Central memory CD8-positive, alpha-beta T cell (primary cell): Measurements from ENCODE around the gene PRDX6.
"Not testable (repeated sequence)": the region's sequence is repeated elsewhere in the genome, so short reads cannot be mapped to it uniquely, and the experiment has no call there.

Experiments
- ATAC-seq: fragments of 150-1000 bp; cut with Tn5 transposase; replicated peaks from 2 replicates; pipeline ENCODE4 v1.10.0; 2022; ENCODE audit warnings: mild to moderate bottlenecking, moderate FRiP score, moderate number of reproducible peaks; ENCODE audit not compliant: poor library complexity, severe bottlenecking; ENCODE audit errors: extremely low read depth
- DNase-seq, 2 donors: peaks; one replicate each; pipeline ENCODE4 v3.0.0; 2021; ENCODE audit warnings: low spot score in 2 of 2
- H3K27ac Mint-ChIP-seq: one replicate; pipeline ENCODE4 v1.8.0; 2022; ENCODE audit warnings: low read depth, mild to moderate bottlenecking, moderate library complexity, mixed read lengths
- H3K27me3 Mint-ChIP-seq: one replicate; pipeline ENCODE4 v1.8.0; 2022; ENCODE audit warnings: mixed read lengths
- H3K36me3 Mint-ChIP-seq: one replicate; pipeline ENCODE4 v1.8.0; 2022; ENCODE audit warnings: mild to moderate bottlenecking, moderate library complexity, mixed read lengths; ENCODE audit not compliant: insufficient read depth
- H3K4me1 Mint-ChIP-seq: one replicate; pipeline ENCODE4 v1.8.0; 2022; ENCODE audit warnings: mixed read lengths
- H3K4me3 Mint-ChIP-seq: one replicate; pipeline ENCODE4 v1.8.0; 2022; ENCODE audit warnings: mild to moderate bottlenecking, moderate library complexity, mixed read lengths
- H3K9me3 Mint-ChIP-seq: one replicate; pipeline ENCODE4 v1.8.0; 2022; ENCODE audit warnings: mixed read lengths

Gene PRDX6

DNA sequence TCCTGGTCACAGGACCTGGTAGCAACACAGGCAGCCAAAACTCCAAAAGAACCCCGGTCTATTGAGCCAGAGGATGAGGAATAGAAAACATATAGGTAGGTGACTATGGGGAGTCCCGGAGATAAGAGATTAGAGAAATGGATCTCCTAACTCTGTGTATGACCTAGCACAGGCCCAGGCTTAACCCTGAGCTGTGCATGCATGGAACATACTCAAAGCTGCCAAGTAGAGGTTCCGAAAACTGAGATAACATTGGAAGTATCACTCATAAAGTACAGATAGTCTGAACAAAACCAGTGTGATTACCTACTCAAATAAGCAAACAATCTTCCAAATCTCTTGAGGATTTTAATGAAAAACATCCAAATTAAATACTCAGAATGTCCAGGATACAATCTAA lies 31.5 kb upstream of the PRDX6 start:
- Mint-ChIP-seq H3K36me3 (peaks cover 8% of the 10 kb centered on the region), H3K4me3 (no peak overlapping the region), H3K27me3 (no peaks in the 10 kb centered on the region), H3K27ac (no peak overlapping the region), H3K9me3 (no peaks in the 10 kb centered on the region), H3K4me1 (peaks cover 20% of the 10 kb centered on the region)
- DNase-seq (no peak), ATAC-seq (no peak)

DNA sequence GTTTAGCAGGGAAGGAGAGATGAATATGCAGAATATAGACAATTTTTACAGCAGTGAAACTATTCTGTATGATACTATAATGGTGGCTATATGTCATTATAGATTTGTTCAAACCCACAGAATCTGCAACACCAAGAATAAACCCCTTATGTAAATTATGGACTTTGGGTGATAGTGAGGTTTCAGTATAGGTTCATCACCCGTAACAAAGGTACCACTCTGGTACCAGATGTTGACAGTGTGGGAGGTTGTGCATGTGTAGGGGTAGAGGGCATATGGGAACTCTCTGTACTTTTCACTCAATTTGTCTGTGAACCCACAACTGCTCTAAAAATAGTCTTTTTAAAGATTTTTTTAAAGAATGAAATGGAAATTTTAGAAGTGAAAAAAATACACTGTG lies 29.9 kb upstream of the PRDX6 start:
- no peak overlapping the region for H3K27ac Mint-ChIP-seq
- H3K36me3 Mint-ChIP-seq: peaks cover 6% of the 10 kb centered on the region
- no peaks in the 10 kb centered on the region for H3K27me3 Mint-ChIP-seq
- DNase-seq: no peak
- H3K9me3 Mint-ChIP-seq: no peaks in the 10 kb centered on the region
- H3K4me3 Mint-ChIP-seq: no peak overlapping the region
- peaks cover 27% of the 10 kb centered on the region for H3K4me1 Mint-ChIP-seq
- no peak for ATAC-seq

GRCh38 chr1:173448945-173449344 lies 28.2 kb upstream of the PRDX6 start:
- no peak for ATAC-seq
- Mint-ChIP-seq H3K4me1 (peaks cover 32% of the 10 kb centered on the region), H3K9me3 (no peaks in the 10 kb centered on the region), H3K27me3 (no peaks in the 10 kb centered on the region), H3K4me3 (no peak overlapping the region), H3K27ac (peak overlapping the region; percentile 26), H3K36me3 (peaks cover 6% of the 10 kb centered on the region)
- no peak for DNase-seq

DNA sequence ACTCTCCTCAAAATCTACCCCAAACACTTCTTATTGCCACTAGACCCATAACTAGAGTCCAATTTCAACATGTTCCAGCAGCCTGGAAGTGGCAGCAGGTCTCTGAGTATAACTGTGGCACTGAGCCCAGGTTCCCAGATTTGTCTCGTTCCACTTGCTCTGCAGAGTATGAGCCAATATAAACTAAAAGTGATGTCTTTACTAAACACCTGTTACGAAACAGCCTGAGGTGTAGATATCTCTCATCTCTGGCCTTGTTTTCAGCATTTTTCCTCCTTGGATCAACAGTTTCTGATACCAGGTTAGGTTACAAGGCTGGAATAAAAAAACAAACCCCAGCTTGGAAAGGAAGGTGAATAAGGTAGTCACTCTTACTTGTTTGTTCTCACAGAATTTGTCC lies 25.2 kb upstream of the PRDX6 start:
- no peak overlapping the region for H3K27ac Mint-ChIP-seq
- H3K36me3 Mint-ChIP-seq: peaks cover 7% of the 10 kb centered on the region
- no peak overlapping the region for H3K4me3 Mint-ChIP-seq
- no peaks in the 10 kb centered on the region for H3K27me3 Mint-ChIP-seq
- DNase-seq: no peak
- H3K4me1 Mint-ChIP-seq: peaks cover 47% of the 10 kb centered on the region
- no peak for ATAC-seq
- no peaks in the 10 kb centered on the region for H3K9me3 Mint-ChIP-seq

GRCh38 chr1:173453982-173454381 lies 23.2 kb upstream of the PRDX6 start:
- H3K27me3 Mint-ChIP-seq: no peaks in the 10 kb centered on the region
- no peak for ATAC-seq
- H3K27ac Mint-ChIP-seq: no peak overlapping the region

DNA sequence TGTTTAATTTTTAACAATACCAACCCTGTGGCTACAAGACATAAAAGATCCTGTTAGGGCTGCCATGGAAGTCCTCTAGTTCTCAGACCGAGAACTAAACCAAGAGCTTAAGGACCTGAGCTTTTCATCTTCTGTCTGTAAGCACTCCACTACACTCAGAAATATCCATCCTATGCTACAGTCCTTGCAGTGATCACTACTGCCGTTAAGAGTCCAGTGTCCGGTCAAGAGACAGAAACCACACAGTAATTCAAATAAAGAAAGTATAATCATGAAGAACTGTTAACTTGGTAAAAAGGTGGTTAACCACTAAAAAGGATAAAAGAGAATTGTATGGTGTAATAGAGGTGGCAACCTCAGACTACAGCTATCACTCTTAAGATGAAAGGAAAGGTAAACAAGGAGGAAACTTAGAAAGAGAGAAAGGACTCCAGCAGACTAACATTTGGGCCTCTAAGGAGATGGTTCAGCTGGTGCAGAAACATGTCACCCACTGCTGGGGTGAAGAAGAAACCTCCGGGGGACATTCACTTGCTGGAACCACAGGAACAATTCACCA lies 22.1 kb upstream of the PRDX6 start:
- Mint-ChIP-seq H3K9me3 (no peaks in the 10 kb centered on the region), H3K4me3 (peak overlapping the region; percentile 24), H3K27me3 (no peaks in the 10 kb centered on the region), H3K36me3 (peaks cover 10% of the 10 kb centered on the region), H3K4me1 (peaks cover 48% of the 10 kb centered on the region), H3K27ac (peak overlapping the region; percentile 30)
- ATAC-seq (peak; percentile 85), DNase-seq (no peak)

More at GRCh38 chr1:173453982-173454381, 23.2 kb upstream of the PRDX6 start:
- no peak overlapping the region for H3K4me3 Mint-ChIP-seq
- peaks cover 47% of the 10 kb centered on the region for H3K4me1 Mint-ChIP-seq
- no peak for DNase-seq
- H3K36me3 Mint-ChIP-seq: peaks cover 13% of the 10 kb centered on the region
- H3K9me3 Mint-ChIP-seq: no peaks in the 10 kb centered on the region

DNA sequence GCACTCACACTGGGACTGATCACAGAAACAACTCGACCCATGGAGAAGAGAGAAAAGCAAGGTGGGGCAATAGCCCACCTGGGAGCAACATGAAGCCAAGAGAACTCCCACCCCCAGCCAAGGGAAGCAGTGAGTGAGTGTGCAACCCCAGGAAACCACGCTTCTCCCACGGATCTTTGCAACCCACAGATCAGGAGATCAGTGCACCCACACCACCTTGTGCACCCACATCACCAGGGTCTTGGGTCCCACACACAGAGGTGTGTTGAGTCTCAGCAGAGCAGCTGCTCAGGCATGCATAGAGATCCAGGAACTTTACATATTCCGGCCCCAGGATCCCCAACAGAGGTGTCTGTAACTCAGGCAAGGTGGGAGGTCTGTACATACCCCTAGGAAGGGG lies 17.2 kb upstream of the PRDX6 start:
- DNase-seq (no peak), ATAC-seq (no peak)
- Mint-ChIP-seq H3K27ac (no peak overlapping the region), H3K36me3 (peaks cover 22% of the 10 kb centered on the region), H3K4me3 (no peak overlapping the region), H3K27me3 (no peaks in the 10 kb centered on the region), H3K9me3 (peaks cover 6% of the 10 kb centered on the region), H3K4me1 (peaks cover 62% of the 10 kb centered on the region)

GRCh38 chr1:173462666-173463065 lies 14.5 kb upstream of the PRDX6 start:
- Mint-ChIP-seq H3K4me1 (peaks cover 48% of the 10 kb centered on the region), H3K9me3 (peaks cover 10% of the 10 kb centered on the region), H3K36me3 (peaks cover 15% of the 10 kb centered on the region)
- H3K27me3 Mint-ChIP-seq, DNase-seq, ATAC-seq, H3K4me3 Mint-ChIP-seq, H3K27ac Mint-ChIP-seq: not testable (repeated sequence)

- H3K4me3 Mint-ChIP-seq, H3K27me3 Mint-ChIP-seq, DNase-seq, ATAC-seq, H3K27ac Mint-ChIP-seq: not testable (repeated sequence)
- Mint-ChIP-seq H3K36me3 (peaks cover 13% of the 10 kb centered on the region), H3K9me3 (peaks cover 10% of the 10 kb centered on the region), H3K4me1 (peaks cover 48% of the 10 kb centered on the region)
Measured at GRCh38 chr1:173464185-173464584, 12.9 kb upstream of the PRDX6 start.

GRCh38 chr1:173467426-173467825 lies 9.7 kb upstream of the PRDX6 start:
- H3K27ac Mint-ChIP-seq: no peak overlapping the region
- no peak overlapping the region for H3K4me3 Mint-ChIP-seq
- ATAC-seq: no peak
- H3K9me3 Mint-ChIP-seq: peaks cover 10% of the 10 kb centered on the region
- H3K36me3 Mint-ChIP-seq: peaks cover 4% of the 10 kb centered on the region
- no peak for DNase-seq
- peaks cover 32% of the 10 kb centered on the region for H3K4me1 Mint-ChIP-seq
- no peaks in the 10 kb centered on the region for H3K27me3 Mint-ChIP-seq

GRCh38 chr1:173469656-173470055 lies 7.5 kb upstream of the PRDX6 start:
- peaks cover 2% of the 10 kb centered on the region for H3K36me3 Mint-ChIP-seq
- ATAC-seq (no peak), DNase-seq (no peak)
- H3K4me1 Mint-ChIP-seq: peaks cover 23% of the 10 kb centered on the region
- no peak overlapping the region for H3K4me3 Mint-ChIP-seq
- H3K9me3 Mint-ChIP-seq: peaks cover 5% of the 10 kb centered on the region
- no peak overlapping the region for H3K27ac Mint-ChIP-seq
- H3K27me3 Mint-ChIP-seq: no peaks in the 10 kb centered on the region

DNA sequence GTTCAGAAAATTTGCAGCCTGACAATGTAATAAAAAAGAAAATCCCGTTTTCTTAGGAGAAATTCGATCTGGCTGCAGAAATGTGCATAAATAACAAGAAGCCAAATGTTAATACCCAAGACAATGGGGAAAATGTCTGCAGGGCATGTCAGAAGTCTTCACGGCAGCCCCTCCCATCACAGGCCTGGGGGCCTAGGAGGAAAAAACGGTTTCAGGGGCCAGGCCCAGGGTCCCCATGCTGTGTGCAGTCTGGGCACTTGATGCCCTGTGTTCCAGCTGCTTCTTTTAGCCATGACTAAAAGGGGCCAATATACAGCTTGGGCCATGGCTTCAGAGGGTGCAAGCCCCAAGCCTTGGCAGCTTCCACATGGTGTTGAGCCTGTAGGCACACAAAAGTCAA lies 6.5 kb upstream of the PRDX6 start:
- no peaks in the 10 kb centered on the region for H3K27me3 Mint-ChIP-seq
- peaks cover 23% of the 10 kb centered on the region for H3K4me1 Mint-ChIP-seq
- DNase-seq: no peak
- no peak overlapping the region for H3K27ac Mint-ChIP-seq
- H3K4me3 Mint-ChIP-seq: no peak overlapping the region
- peaks cover 5% of the 10 kb centered on the region for H3K9me3 Mint-ChIP-seq
- H3K36me3 Mint-ChIP-seq: peaks cover 2% of the 10 kb centered on the region
- ATAC-seq: no peak

GRCh38 chr1:173473599-173474011 lies 3.5 kb upstream of the PRDX6 start:
- ATAC-seq (no peak), DNase-seq (no peak)
- Mint-ChIP-seq H3K4me3 (no peak overlapping the region), H3K9me3 (no peaks in the 10 kb centered on the region), H3K27ac (peak overlapping the region; percentile 54), H3K36me3 (peaks cover 13% of the 10 kb centered on the region), H3K27me3 (no peaks in the 10 kb centered on the region), H3K4me1 (peaks cover 38% of the 10 kb centered on the region)
